DND-41 (cell line): ENCODE results near the gene TIPRL.

Experiments used
- CTCF ChIP-seq: IDR thresholded peaks from 2 replicates; pipeline ENCODE4 v1.5.1; 2012; ENCODE audit warnings: borderline replicate concordance, low read length, moderate library complexity, mild to moderate bottlenecking; ENCODE audit not compliant: poor library complexity, severe bottlenecking; ENCODE audit errors: extremely low read depth
- EZH2 ChIP-seq: IDR thresholded peaks from 3 replicates; pipeline ENCODE4 v1.6.1; 2012; ENCODE audit warnings: borderline replicate concordance, low read depth, mild to moderate bottlenecking, moderate library complexity, low read length, inconsistent platforms; ENCODE audit not compliant: severe bottlenecking

GRCh38 chr1:168213349-168213748, 34.6 kb downstream of the TIPRL start:
- TF ChIP-seq CTCF (no peak), EZH2 (no peak)
